SK-N-SH (cell line): ENCODE data around the gene PRDX1. TPM values are rescaled to one million over a fixed set of nuclear protein-coding genes. Genes with fewer than 3 reads are reported as not detected.

ENCODE experiments used
- CTCF ChIA-PET: fragments of 300-600, 350-600 bp; formaldehyde crosslinking; extraction: SDS; loops from one replicate; lab custom pipeline; 2021; lab: Yijun Ruan, JAX
- POLR2A ChIA-PET: fragments of 350-600 bp; sonication (Branson Sonifier 250); formaldehyde crosslinking; extraction: SDS; loops from one replicate; lab custom pipeline; 2020; ENCODE audit warnings: antibody characterized with exemption, inconsistent platforms; lab: Yijun Ruan, JAX
- DNase-seq: peaks from one replicate; pipeline ENCODE4 v3.0.0; 2012
- H2AFZ ChIP-seq: fragments of 200-600 bp; sonication (generic); 2 replicates; pipeline ENCODE4 v1.8.1; 2016; ENCODE audit warnings: antibody characterized with exemption, mild to moderate bottlenecking, low read depth
- H3F3A ChIP-seq: fragments of 200-600 bp; sonication (generic); replicated peaks from 2 replicates; pipeline ENCODE3; 2016; ENCODE audit warnings: antibody characterized with exemption, mild to moderate bottlenecking; ENCODE audit not compliant: insufficient read depth
- H3K27ac ChIP-seq, 2 experiments: fragments of 200-500 bp in 1 of 2; fragments of 200-600 bp in 1 of 2; sonication (Bioruptor generic) in 1 of 2; sonication (generic), shearing (Covaris generic) in 1 of 2; 2 replicates each; pipeline versions ENCODE4 v1.5.1 to v1.6.1; 2014 to 2016; ENCODE audit warnings: low read depth in 2 of 2, inconsistent platforms in 1 of 2, low read length in 1 of 2, mild to moderate bottlenecking in 1 of 2, mixed read lengths in 1 of 2
- H3K27me3 ChIP-seq: fragments of 200-600 bp; sonication (generic), shearing (Covaris generic); 2 replicates; pipeline ENCODE4 v1.6.1; 2016; ENCODE audit warnings: mixed run types; ENCODE audit not compliant: insufficient read depth
- H3K36me3 ChIP-seq, 2 experiments: fragments of 200-500 bp in 1 of 2; fragments of 200-600 bp in 1 of 2; sonication (Bioruptor generic) in 1 of 2; sonication (generic) in 1 of 2; replicated peaks in 1 of 2; 2 replicates each; pipeline versions ENCODE3 to v1.5.1; 2014 to 2016; ENCODE audit warnings: low read length in 1 of 2, mild to moderate bottlenecking in 1 of 2; ENCODE audit not compliant: insufficient read depth in 2 of 2, control insufficient read depth in 1 of 2
- H3K4me1 ChIP-seq, 2 experiments: fragments of 200-500 bp in 1 of 2; fragments of 200-600 bp in 1 of 2; sonication (Bioruptor generic) in 1 of 2; sonication (generic), shearing (Covaris generic) in 1 of 2; 2 replicates each; pipeline versions ENCODE4 v1.5.1 to v1.6.1; 2014 to 2016; ENCODE audit warnings: low read depth in 1 of 2, low read length in 1 of 2, mixed run types in 1 of 2; ENCODE audit not compliant: insufficient read depth in 2 of 2, control insufficient read depth in 1 of 2
- H3K4me2 ChIP-seq: fragments of 200-600 bp; sonication (generic), shearing (Covaris generic); 2 replicates; pipeline ENCODE4 v1.6.1; 2017; ENCODE audit warnings: mixed run types
- H3K4me3 ChIP-seq, 2 experiments: fragments of 200-500 bp in 1 of 2; fragments of 200-600 bp in 1 of 2; sonication (Bioruptor generic) in 1 of 2; sonication (generic), shearing (Covaris generic) in 1 of 2; 2 replicates each; pipeline versions ENCODE4 v1.5.1 to v1.8.1; 2014 to 2016; ENCODE audit warnings: low read depth in 2 of 2, inconsistent platforms in 1 of 2, low read length in 1 of 2, mild to moderate bottlenecking in 1 of 2, mixed read lengths in 1 of 2, moderate library complexity in 1 of 2
- H3K79me2 ChIP-seq: fragments of 200-600 bp; sonication (generic); 2 replicates; pipeline ENCODE4 v1.8.1; 2017; ENCODE audit warnings: mild to moderate bottlenecking; ENCODE audit not compliant: insufficient read depth
- H3K9ac ChIP-seq: fragments of 200-600 bp; sonication (generic); 2 replicates; pipeline ENCODE4 v1.6.1; 2017; ENCODE audit warnings: mixed run types
- H3K9me2 ChIP-seq: fragments of 200-600 bp; sonication (generic); 2 replicates; pipeline ENCODE4 v1.6.1; 2017; ENCODE audit warnings: mixed run types
- H3K9me3 ChIP-seq: fragments of 200-600 bp; sonication (generic); 2 replicates; pipeline ENCODE4 v1.6.1; 2017; ENCODE audit warnings: mixed run types, mild to moderate bottlenecking, moderate library complexity
- H4K20me1 ChIP-seq: fragments of 200-600 bp; sonication (generic); 2 replicates; pipeline ENCODE4 v1.6.1; 2017; ENCODE audit warnings: mild to moderate bottlenecking, mixed run types; ENCODE audit not compliant: insufficient read depth
- CHD2 ChIP-seq: fragments of 150-350 bp; IDR thresholded peaks from 2 replicates; pipeline ENCODE4 v1.6.1; 2018; ENCODE audit warnings: low read length; ENCODE audit not compliant: partially characterized antibody
- CTCF ChIP-seq: fragments of 200-600 bp; sonication (generic); IDR thresholded peaks from 2 replicates; pipeline ENCODE4 v1.6.1; 2017; ENCODE audit warnings: antibody characterized with exemption, mild to moderate bottlenecking, moderate library complexity
- EP300 ChIP-seq, 2 experiments: IDR thresholded peaks; 2 replicates each; pipeline versions ENCODE4 v1.4.0 to v1.6.1; 2012; ENCODE audit warnings: borderline replicate concordance in 1 of 2, low read depth in 1 of 2, low read length in 1 of 2
- EZH2phosphoT487 ChIP-seq: fragments of 200-600 bp; sonication (generic); IDR thresholded peaks from 2 replicates; pipeline ENCODE4 v1.6.1; 2017; ENCODE audit warnings: low read depth, mixed run types, mild to moderate bottlenecking, antibody characterized with exemption, moderate library complexity, borderline replicate concordance
- FOXJ3 ChIP-seq: sonication (generic); formaldehyde crosslinking; IDR thresholded peaks from 2 replicates; pipeline ENCODE4 v1.5.1; 2020; ENCODE audit warnings: mild to moderate bottlenecking, missing genetic modification reagents
- GATA2 ChIP-seq: sonication (generic); formaldehyde crosslinking; IDR thresholded peaks from 2 replicates; pipeline ENCODE4 v1.5.0; 2020; ENCODE audit warnings: mild to moderate bottlenecking, missing genetic modification reagents
- IRF3 ChIP-seq: fragments of 150-350 bp; IDR thresholded peaks from 2 replicates; pipeline ENCODE4 v1.6.1; 2016; ENCODE audit warnings: mild to moderate bottlenecking, low read depth, low read length
- MAX ChIP-seq: IDR thresholded peaks from 2 replicates; pipeline ENCODE4 v1.4.0; 2012; ENCODE audit warnings: low read depth
- MEF2A ChIP-seq: IDR thresholded peaks from 2 replicates; pipeline ENCODE4 v1.4.0; 2012; ENCODE audit warnings: low read depth, borderline replicate concordance
- MXI1 ChIP-seq: IDR thresholded peaks from 2 replicates; pipeline ENCODE4 v1.6.1; 2012; ENCODE audit warnings: mild to moderate bottlenecking, low read depth, low read length, improper control_type of control experiment
- NFIC ChIP-seq: IDR thresholded peaks from 2 replicates; pipeline ENCODE4 v1.4.0; 2012; ENCODE audit warnings: borderline replicate concordance
- NRF1 ChIP-seq: IDR thresholded peaks from 2 replicates; pipeline ENCODE4 v1.6.1; 2012; ENCODE audit warnings: low read depth, mild to moderate bottlenecking, low read length
- PBX3 ChIP-seq: IDR thresholded peaks from 2 replicates; pipeline ENCODE4; 2012
- RCOR1 ChIP-seq: fragments of 150-350 bp; IDR thresholded peaks from 2 replicates; pipeline ENCODE4 v1.6.1; 2017; ENCODE audit warnings: antibody characterized with exemption, low read length
- RFX5 ChIP-seq: IDR thresholded peaks from 2 replicates; pipeline ENCODE4 v1.6.1; 2012; ENCODE audit warnings: mild to moderate bottlenecking, improper control_type of control experiment, low read length
- RXRA ChIP-seq: IDR thresholded peaks from 2 replicates; pipeline ENCODE4 v1.4.0; 2012; ENCODE audit warnings: low read depth, mild to moderate bottlenecking, borderline replicate concordance
- SIN3A ChIP-seq: IDR thresholded peaks from 2 replicates; pipeline ENCODE4 v1.6.1; 2012; ENCODE audit warnings: low read depth, mild to moderate bottlenecking, low read length, moderate library complexity, borderline replicate concordance
- TAF1 ChIP-seq: IDR thresholded peaks from 2 replicates; pipeline ENCODE4 v1.6.1; 2012; ENCODE audit warnings: low read depth, mild to moderate bottlenecking, low read length, moderate library complexity, borderline replicate concordance
- TEAD4 ChIP-seq: IDR thresholded peaks from 2 replicates; pipeline ENCODE4 v1.4.0; 2012; ENCODE audit warnings: mild to moderate bottlenecking, borderline replicate concordance; ENCODE audit not compliant: insufficient read depth
- USF1 ChIP-seq: IDR thresholded peaks from 2 replicates; pipeline ENCODE4 v1.4.0; 2012; ENCODE audit warnings: low read depth, borderline replicate concordance
- YY1 ChIP-seq: IDR thresholded peaks from 2 replicates; pipeline ENCODE4 v1.4.0; 2012; ENCODE audit warnings: low read depth, mild to moderate bottlenecking
- WGBS: methylation state at CpG from one replicate; pipeline ENCODE4 v1.1.6; 2017; ENCODE audit warnings: low lambda C conversion rate; 5-methylcytosine and 5-hydroxymethylcytosine counted together
- polyA plus RNA-seq, 3 experiments: library from polyadenylated mRNA; depleted of rRNA; stranded (reverse); fragments of >200 nt; gene quantifications; 2 replicates each; pipeline ENCODE4 v1.2.3, GENCODE V29; 2012

Gene PRDX1
- polyA plus RNA-seq, 1 of the 3 experiments (the other 2 are of a cell fraction): 467 TPM

GRCh38 chr1:45554198-45554597, 32.5 kb upstream of the PRDX1 start:
- H3K27ac ChIP-seq: no peak overlapping the region
- no peaks in the 10 kb centered on the region for H3K9me2 ChIP-seq
- H3K36me3 ChIP-seq: peaks cover 0 to 19% of the 10 kb centered on the region in 2 experiments
- peaks cover 6 to 15% of the 10 kb centered on the region in 2 experiments; a peak in 2 of 4 replicates for H3K4me1 ChIP-seq
- H3K4me3 ChIP-seq: no peak overlapping the region
- TF ChIP-seq RFX5: no peak
- H3F3A ChIP-seq: peaks cover 6% of the 10 kb centered on the region
- no peaks in the 10 kb centered on the region for H4K20me1 ChIP-seq
- ChIA-PET CTCF (interaction anchor here (2.8 kb wide), 1 partner anchor 15 kb away, joined by 20 read pairs; no protein-coding TSS in a partner anchor), POLR2A (interaction anchor here (1.7 kb wide), 1 partner anchor 32 kb away, joined by 7 read pairs; the partner anchor contains the start of gene PRDX1)
- no peak overlapping the region for H3K4me2 ChIP-seq
- H2AFZ ChIP-seq: no peak overlapping the region
- H3K9me3 ChIP-seq: no peaks in the 10 kb centered on the region
- H3K79me2 ChIP-seq: peaks cover 54% of the 10 kb centered on the region
- H3K27me3 ChIP-seq: no peaks in the 10 kb centered on the region
- 80% methylated on average over 4 of the region's 6 CpGs for WGBS
- no peak overlapping the region for H3K9ac ChIP-seq
- DNase-seq: no peak

GRCh38 chr1:45552331-45552730, 30.6 kb upstream of the PRDX1 start:
- POLR2A ChIA-PET: interaction anchor here (2.4 kb wide), 1 partner anchor 31 kb away, joined by 47 read pairs; the partner anchor contains the start of gene PRDX1

More at GRCh38 chr1:45552331-45552730, 30.6 kb upstream of the PRDX1 start:
- Histone ChIP-seq H3K4me1 (peaks cover 6 to 13% of the 10 kb centered on the region in 2 experiments; a peak in 2 of 4 replicates), H3K9me2 (no peaks in the 10 kb centered on the region), H3K4me3 (no peak overlapping the region), H3K27ac (no peak overlapping the region), H2AFZ (no peak overlapping the region), H3K9ac (no peak overlapping the region), H3K4me2 (peak overlapping the region; percentile 76), H3F3A (no peaks in the 10 kb centered on the region), H3K27me3 (no peaks in the 10 kb centered on the region), H3K36me3 (peaks cover 0 to 11% of the 10 kb centered on the region in 2 experiments), H4K20me1 (no peaks in the 10 kb centered on the region), H3K9me3 (no peaks in the 10 kb centered on the region), H3K79me2 (peaks cover 41% of the 10 kb centered on the region)
- WGBS: 90% methylated on average over 1 of the region's 1 CpG
- CTCF ChIA-PET: interaction anchor here (2.3 to 3.6 kb wide), 3 partner anchors 17 to 40 kb away, joined by 10 to 20 read pairs (median 17); no protein-coding TSS in a partner anchor
- TF ChIP-seq SIN3A (no peak), MAX (no peak), PBX3 (no peak), CTCF (no peak), MXI1 (no peak), RCOR1 (no peak), EP300 (IDR thresholded peaks at IDR 0.05; ENCODE audit: borderline replicate concordance in 1 of 2, low read depth in 1 of 2, low read length in 1 of 2) (no peak), GATA2 (no peak), NFIC (no peak), CHD2 (no peak), FOXJ3 (CRISPR knock-in tag) (no peak), NRF1 (no peak), YY1 (no peak), IRF3 (no peak), TAF1 (no peak), EZH2phosphoT487 (no peak), RXRA (no peak), TEAD4 (no peak), USF1 (no peak), MEF2A (no peak)
- DNase-seq: no peak
